GM21367 (cell line): Measurements from ENCODE around the gene P3H2.
"Not testable (repeated sequence)": the region's sequence is repeated elsewhere in the genome, so short reads cannot be mapped to it uniquely, and the experiment has no call there.

Experiments
- ATAC-seq: cut with Tn5 transposase; IDR thresholded peaks from one replicate; pipeline ENCODE4 v1.9.1; 2021; ENCODE audit not compliant: unreplicated experiment

P3H2 gene

GRCh38 chr3:190089711-190090110, 31.0 kb downstream of the P3H2 start:
- ATAC-seq, result no peak

DNA sequence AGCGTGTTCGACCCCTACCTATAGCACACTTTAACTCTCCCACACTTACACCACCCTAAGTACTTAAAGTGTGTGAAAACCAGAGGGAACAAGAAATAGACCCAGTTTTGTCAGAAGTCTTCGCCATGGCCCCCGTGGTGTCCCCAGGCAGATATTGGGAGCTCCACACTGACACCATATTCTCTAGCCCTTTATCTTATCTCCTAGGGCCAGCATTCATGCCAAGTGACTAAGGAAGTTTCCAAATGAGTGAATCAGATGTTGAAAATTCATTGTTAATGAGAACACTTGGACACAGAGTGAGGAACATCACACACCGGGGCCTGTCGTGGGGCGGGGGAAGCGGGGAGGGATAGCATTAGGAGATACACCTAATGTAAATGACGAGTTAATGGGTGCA, 31.8 kb downstream of the P3H2 start:
- ATAC-seq, result no peak

GRCh38 chr3:190086191-190086590, 34.5 kb downstream of the P3H2 start:
- no peak for ATAC-seq

GRCh38 chr3:190084983-190085382, 35.7 kb downstream of the P3H2 start:
- ATAC-seq, result no peak

DNA sequence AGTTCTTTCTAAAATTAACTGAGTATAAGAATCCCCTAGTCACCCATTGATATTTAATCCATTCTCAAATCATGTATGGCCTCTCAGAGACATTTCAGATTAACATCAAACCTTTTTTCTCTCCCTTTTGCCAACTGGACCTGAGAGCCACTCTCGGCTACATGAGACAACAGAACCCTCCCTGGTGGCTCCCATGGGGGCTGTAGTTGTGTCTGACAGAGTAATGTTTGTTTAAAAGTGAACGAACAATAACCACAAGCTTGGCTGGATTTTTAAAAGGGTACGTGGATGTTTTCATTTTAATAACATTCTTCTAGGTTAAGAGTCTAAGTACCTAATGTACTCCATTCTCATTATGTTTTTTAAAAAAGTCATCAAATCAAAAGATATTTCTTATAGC, 37.1 kb downstream of the P3H2 start:
- no peak for ATAC-seq

GRCh38 chr3:190081389-190081788, 39.3 kb downstream of the P3H2 start:
- no peak for ATAC-seq

DNA sequence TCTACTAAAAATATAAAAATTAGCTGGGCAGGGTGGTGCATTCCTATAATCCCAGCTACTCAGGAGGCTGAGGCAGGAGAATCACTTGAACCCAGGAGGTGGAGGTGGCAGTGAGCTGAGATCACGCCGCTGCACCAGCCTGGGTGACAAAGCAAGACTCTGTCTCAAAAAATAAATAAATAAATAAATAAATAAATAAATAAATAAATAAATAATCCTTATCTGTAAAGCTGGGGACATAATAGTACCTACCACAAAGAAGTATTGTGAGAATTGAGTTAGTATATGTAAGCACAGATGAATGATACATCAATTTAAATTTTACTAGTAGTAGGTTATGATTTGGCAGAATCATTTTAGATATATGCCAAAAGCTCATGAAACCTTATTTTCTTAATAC, 41.5 kb downstream of the P3H2 start:
- ATAC-seq, result not testable (repeated sequence)

GRCh38 chr3:190077395-190078045, 43.2 kb downstream of the P3H2 start:
- no peak for ATAC-seq

DNA sequence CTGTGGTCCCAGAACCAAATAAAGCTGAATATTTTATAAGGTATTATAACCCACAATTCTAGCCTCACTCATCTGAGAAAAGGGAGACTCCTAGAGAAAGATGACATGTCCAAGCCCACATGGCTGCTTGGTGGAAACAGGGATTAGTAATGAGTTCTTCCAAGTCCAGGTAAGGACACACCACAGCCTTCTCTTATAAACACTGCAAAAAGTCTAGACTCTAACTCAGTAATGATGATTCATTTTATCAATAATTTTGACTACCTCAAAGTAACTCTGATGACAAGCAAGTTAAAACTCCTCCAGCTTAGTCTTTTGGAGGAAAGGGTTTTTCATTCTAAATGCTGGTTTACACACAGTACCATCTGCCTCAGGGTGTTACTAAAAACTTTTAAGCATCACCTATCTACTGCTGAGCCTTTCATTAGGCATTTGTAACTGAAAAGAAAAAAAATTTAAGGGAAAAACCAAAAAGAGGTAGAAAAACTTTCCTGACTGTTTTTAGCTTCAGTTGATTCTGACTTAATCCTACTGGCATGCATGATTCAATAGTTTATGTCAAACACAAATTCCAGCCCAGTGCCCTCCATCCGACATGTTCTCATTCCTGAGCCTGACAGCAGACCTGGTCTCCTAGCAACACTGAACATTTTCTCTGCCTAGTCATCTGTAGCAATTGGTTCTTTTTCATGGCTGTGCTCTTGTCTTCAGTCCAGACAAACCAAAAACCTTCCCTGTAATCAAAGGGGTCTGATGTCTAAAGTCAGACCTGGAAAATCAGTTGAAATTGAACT, 43.9 kb downstream of the P3H2 start:
- ATAC-seq, result no peak

DNA sequence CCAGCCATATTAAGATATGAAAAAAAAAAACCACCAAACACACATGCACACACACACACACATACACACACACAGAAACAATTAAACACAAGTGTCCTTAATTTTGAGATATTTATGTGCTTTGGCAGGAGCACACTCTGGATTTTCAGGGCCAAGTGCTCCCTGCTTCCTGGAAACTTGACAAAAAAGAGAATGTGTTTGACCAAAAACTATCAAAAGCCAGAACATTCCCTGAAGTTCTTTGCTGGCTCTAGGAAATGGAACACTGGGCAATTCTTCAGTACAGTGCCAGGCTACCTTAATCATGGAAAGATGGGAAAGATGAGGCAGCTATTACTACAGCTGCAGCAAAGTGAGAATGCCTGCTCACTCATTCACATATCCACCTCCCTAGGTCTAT, 44.6 kb downstream of the P3H2 start:
- no peak for ATAC-seq

DNA sequence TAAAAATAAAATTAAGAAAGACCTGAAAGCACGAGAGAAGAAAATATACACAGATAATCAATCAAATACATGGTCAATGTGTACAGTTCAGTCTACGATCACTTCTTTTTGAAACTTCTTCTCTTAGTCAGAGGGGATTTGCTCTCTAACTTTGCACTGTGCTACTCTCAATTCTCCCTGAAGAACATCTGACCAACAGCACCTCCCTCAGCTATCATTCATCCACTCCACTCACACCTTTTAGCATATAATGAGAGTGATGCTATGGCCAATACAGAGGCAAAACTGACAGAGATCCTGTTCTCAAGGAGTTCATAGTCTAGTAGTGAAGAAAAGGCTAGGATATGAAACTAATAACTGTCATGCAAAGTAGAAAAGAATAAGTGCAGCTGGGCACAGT, 45.9 kb downstream of the P3H2 start:
- no peak for ATAC-seq

DNA sequence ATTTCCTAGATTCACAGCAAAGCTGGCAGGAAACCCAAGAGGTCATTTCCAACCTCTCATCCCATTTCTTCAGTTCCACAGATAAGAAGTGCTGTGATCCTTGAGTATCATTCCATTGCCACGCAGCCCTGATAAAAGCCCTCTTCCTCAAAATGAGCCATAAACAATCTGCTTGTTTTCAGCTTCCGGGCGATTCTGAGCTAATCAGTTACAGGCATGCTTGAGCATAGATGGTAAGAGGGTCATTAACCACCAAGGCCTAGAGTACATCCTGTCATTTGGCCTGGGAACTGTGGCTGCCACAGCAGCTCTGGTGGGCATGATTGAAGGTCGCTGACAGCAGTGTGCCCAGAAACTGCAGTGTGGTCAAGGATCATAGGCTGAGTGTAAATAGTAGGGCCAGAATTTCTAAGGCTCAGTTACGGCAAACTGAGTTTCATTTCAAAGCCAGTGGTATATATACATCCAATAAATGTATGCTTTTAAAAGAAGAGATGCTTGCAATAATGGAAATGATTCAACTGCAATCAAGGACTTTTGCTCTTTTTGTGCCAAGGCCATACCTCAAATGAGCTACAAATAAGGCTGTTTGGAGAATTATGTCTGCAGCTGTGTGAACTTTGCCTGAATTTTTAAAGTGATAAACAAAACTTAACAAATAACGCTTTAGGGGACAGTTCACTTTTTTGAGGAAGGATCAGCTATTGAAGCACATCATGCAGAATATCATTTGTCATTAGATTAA, 47.3 kb downstream of the P3H2 start:
- no peak for ATAC-seq

- ATAC-seq, result no peak
Observed at GRCh38 chr3:190072856-190073255, 47.8 kb downstream of the P3H2 start.

DNA sequence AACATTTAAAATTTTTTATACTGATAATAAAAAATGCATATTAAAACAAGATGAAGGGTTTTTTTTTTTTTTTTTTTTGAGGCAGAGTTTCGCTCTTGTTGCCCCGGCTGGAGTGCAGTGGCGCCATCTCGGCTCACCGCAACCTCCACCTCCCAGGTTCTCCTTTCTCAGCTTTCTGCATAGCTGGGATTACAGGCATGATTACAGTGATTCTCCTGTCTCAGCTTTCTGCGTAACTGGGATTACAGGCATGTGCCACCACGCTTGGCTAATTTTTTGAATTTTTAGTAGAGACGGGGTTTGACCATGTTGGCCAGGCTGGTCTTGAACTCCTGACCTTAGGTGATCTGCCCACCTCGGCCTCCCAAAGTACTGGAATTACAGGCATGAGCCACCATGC, 48.8 kb downstream of the P3H2 start:
- not testable (repeated sequence) for ATAC-seq

DNA sequence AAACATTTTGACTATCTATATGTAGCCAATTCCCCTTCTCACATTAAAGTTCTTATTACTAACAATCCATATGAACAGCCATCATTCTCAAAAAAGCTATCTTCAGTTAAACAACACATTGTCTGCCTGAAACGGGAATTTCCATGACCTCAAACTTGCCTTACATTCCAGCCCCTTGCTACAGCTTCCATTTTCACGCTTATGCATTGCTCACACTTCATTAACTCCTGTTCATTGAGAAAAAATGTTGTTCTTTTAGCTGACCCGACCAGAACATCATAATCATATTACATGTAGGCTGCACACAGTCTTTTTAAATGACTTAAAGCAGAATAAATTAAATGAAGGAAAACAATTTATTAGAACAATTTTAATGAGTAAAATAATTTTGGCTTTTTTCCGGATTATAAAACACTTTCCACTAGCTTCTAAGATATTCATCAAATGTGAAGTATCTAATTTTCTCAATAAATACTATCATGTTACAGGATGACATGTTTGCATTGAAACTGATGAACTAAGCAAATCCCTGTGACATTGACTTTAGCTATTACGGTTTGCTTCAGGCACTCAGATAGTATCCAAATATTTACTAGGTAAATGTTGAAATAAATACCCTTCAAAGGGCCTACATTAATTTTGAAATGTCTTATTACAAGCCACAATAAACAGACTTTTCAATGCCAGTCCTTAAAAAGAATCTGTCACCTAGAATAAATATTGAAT, 49.9 kb downstream of the P3H2 start:
- ATAC-seq, result no peak

GRCh38 chr3:190065204-190065603, 55.5 kb downstream of the P3H2 start:
- no peak for ATAC-seq

- ATAC-seq, result no peak
Observed at GRCh38 chr3:190064659-190065058, 56.0 kb downstream of the P3H2 start.

DNA sequence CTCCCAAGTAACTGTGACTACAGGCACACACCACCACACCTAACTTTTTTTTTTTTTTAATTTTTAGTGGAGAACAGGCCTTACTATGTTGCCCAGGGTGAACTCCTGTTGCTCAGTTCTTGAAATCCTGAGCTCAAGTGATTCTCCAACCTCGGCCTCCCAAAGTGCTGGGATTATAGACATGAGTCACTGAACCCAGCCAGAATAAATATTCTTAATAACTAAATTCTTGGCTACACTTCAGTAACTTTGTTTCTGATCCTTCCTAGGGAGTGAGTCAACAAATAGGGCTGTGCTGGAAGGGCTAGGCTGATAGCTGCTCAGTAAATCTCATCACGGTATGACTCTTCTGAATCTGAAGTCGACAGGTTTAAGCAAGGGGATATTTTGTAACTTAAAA, 56.6 kb downstream of the P3H2 start:
- no peak for ATAC-seq

DNA sequence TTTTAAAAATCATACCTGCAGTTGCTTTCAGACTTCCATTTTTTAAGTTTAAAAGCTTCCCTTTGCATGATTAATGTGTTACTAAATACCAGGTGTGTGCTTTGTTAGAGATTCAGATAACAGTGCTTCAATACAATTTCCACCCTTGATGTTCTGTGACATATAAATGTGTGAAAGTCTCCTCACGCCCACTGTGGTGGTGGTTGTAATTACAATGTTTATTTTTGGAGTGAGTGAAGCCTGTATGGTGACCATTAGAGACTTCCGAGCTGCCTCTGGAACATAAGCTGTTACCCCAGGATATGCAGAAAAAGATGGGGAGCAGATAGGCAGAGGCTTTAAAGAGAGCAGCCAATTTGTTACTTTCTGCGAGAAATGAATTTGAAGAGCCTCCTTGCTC, 57.2 kb downstream of the P3H2 start:
- ATAC-seq, result no peak

- no peak for ATAC-seq
Observed at GRCh38 chr3:190060192-190060775, 60.4 kb downstream of the P3H2 start.

DNA sequence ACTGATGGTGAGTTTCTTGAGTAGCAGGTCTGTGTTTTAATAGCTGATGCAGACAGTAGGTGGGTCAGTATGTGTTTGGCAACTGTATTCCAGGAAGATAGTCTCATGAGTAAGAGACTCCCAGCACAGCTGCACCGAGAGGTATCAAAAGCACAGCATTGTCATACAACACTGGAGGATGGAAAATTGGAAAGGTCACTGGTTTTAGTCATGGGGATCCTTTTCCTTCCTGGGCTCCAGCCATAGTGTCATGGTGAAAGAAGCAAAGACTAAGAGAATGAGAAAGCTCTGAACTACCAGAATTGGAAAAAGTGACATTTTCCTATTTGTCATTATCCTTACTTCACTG, 61.5 kb downstream of the P3H2 start:
- no peak for ATAC-seq
